GM12874 (cell line): ENCODE measurements around the gene NET1.

ENCODE experiments used
- CTCF ChIP-seq: IDR thresholded peaks from 2 replicates; pipeline ENCODE4 v1.5.1; 2011; ENCODE audit warnings: low read depth, mild to moderate bottlenecking, control low read depth, low read length, moderate library complexity; ENCODE audit not compliant: insufficient read depth

NET1 gene

DNA sequence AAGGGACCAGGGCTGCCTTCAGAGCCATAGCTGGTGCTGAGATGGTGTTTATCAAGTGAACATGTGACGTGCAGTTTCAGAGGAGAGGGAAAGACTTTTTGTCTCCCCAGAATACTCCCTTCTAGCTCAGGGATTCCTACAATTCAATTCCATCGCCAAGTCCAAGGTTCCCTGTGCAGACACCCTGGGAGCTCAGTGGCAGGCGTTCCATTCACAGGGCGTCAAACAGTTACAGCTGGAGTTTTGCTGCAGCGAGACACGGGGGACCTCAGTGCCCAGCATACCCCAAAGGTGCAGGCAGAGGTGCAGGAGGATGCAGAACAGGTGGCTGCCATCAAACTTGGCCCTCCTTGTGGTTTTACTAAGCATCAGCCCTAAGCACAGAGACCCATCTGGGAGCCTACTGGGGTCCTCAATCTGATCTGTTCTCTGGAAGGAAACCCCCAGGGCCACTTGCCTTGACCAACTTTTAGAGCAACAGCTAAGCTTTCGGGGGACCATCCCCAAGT is 87.9 kb downstream of the NET1 start:
- TF ChIP-seq CTCF: no peak

DNA sequence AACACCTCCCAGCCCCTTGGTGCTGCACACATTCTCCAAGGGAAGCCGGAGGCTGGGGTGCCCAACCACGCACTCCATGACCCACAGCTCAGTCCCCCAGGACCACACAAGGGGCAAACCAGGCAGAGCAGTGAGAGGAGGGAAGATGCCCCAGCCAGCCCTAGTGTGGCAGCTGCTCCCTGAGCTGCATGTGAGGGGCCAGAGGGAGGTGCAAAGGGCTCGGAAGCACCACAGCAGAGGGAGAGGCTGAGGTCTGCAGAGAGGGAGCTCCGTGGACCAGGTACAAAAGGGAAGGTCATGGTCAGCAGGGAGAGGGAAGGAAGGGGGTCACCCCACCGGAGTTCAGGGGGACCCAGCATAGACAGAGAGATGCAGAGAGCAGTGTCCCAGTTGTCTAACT is 88.6 kb downstream of the NET1 start:
- TF ChIP-seq CTCF: no peak

DNA sequence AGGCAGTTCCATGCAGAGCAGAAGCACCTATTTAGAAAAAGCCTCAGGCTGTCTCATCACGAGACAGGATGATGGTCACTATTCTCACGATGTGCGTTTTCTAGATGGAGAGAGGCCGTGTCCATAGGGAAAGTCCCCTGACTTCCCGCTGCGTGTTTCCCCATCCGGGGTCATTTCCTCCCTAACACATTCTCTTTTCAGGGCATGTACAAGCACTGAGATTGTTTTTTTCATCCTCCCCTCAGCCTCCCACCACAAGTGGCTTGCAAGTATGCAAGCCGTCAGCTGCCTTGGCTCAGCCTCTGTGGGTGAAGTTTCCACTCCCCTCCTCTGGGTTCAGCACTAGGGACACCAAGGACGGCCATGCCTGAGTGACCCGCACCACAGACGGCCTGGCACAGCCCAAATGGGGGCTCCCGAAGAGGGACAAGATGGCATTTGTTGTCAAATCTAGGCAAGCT is 89.7 kb downstream of the NET1 start:
- TF ChIP-seq CTCF: no peak

DNA sequence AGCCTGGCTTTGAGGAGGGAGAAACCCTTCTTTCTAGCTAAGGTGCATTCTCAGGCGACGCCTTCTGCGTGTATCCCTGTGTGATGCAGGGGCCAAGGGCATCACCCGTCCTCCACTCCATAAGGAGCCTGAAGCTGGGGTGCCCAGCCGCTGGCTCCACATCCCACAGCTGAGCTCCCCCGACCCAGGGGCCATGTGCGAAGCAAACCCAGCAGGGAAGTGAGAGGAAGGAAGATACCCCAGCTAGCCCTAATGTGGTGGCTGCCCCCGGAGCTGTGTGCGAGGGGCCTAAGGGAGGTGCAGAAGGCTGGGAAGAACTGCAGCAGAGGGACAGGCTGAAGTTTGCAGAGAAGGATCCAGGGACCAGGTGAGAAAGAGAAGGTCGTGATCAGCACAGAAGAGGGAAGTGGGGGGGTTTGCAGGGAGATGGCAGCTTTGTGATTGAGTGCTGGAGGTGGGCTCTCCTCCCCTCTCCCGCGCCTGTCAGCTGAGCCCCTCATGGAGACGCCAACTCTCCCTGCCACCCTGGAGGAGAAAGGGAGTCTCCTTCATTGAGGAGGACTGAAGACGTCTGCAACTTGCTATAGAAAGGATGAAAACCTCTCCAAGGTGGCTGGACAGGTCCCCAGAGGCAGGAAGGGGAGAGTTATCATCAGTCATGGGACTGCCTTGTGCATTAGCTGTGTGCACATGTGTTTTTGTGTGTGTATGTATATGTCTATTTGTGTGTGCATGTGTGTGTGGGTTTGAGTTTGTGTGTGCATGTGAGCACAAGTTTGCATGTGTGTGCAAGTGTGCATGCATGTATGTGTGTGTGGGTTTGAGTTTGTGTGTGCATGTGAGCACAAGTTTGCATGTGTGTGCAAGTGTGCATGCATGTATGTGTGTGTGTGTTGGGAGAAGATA is 90.5 kb downstream of the NET1 start:
- TF ChIP-seq CTCF: no peak

GRCh38 chr10:5503477-5503835 is 91.1 kb downstream of the NET1 start:
- TF ChIP-seq CTCF: no peak

GRCh38 chr10:5504146-5505072 is 92.1 kb downstream of the NET1 start:
- TF ChIP-seq CTCF: no peak

DNA sequence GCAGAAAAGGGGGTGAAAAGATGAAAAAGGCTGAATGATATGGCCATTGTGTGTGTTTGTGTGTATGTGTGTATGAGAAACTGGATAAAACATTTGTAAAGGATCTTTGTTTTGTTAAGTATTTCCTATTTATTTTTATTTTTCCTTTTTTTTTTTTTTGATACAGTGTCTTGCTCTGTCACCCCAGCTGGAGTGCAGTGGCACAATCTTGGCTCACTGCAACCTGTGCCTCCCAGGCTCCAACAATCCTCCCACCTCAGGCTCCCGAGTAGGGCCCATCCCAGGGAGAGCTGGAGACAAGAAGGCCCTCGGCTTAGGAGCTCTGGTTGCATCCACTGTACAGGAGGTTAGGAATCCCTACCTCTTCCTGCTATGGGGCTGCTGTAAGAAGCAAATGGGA is 93.9 kb downstream of the NET1 start:
- no peak for TF ChIP-seq CTCF
